Esophagus squamous epithelium (tissue), 5 donors: ENCODE data around the gene RAB35. TPM values are rescaled to one million over a fixed set of nuclear protein-coding genes. Genes with fewer than 3 reads are reported as not detected.

Experiments used
- DNase-seq: peaks from one replicate; lab custom pipeline; 2025; lab: John Stamatoyannopoulos, UW
- H3K27ac ChIP-seq, 4 donors: fragments of 200-600 bp; sonication (generic); one replicate each; pipeline ENCODE4 v1.5.1; 2016 to 2019; ENCODE audit warnings: mild to moderate bottlenecking in 1 of 4
- H3K27me3 ChIP-seq, 4 donors: fragments of 200-600 bp; sonication (generic); 1 replicate in 3 of 4; 2 replicates in 1 of 4; pipeline versions ENCODE4 v1.5.1 to v1.6.0; 2017 to 2021; ENCODE audit warnings: antibody characterized with exemption in 1 of 4
- H3K36me3 ChIP-seq, 3 donors: fragments of 200-600 bp; sonication (generic); one replicate each; pipeline ENCODE4 v1.5.1; 2016 to 2019
- H3K4me1 ChIP-seq, 3 donors: fragments of 200-600 bp; sonication (generic); one replicate each; pipeline ENCODE4 v1.5.1; 2017 to 2019
- H3K4me3 ChIP-seq, 4 donors: fragments of 200-600 bp; sonication (generic); 1 replicate in 3 of 4; 2 replicates in 1 of 4; pipeline ENCODE4 v1.5.1; 2016 to 2019; ENCODE audit warnings: mild to moderate bottlenecking in 2 of 4, moderate library complexity in 1 of 4
- H3K9me3 ChIP-seq, 3 donors: fragments of 200-600 bp; sonication (generic); one replicate each; pipeline ENCODE4 v1.5.1; 2016 to 2019
- CTCF ChIP-seq, 6 experiments: fragments of 450-650 bp in 4 of 6; fragments of 200-600 bp in 2 of 6; sonication (generic) in 2 of 6; IDR thresholded peaks; one replicate each; pipeline ENCODE4 v1.5.1; 2016 to 2019; ENCODE audit warnings: antibody characterized with exemption in 6 of 6, mild to moderate bottlenecking in 4 of 6, moderate library complexity in 4 of 6
- POLR2A ChIP-seq, 4 donors: fragments of 450-650 bp; IDR thresholded peaks; one replicate each; pipeline ENCODE4 v1.6.1; 2017; ENCODE audit warnings: antibody characterized with exemption in 4 of 4, mild to moderate bottlenecking in 4 of 4, moderate library complexity in 3 of 4
- WGBS, 2 donors: methylation state at CpG; one replicate each; pipeline ENCODE4 v1.1.5; 2018; 5-methylcytosine and 5-hydroxymethylcytosine counted together
- intact Hi-C: fragments of 100-400 bp; cut with DNase I; formaldehyde crosslinking; loops from one replicate; pipeline ENCODE4 v1.15.0; 2022
- total RNA-seq, 4 donors: library from RNA; depleted of rRNA; stranded (reverse); fragments of >200 nt; gene quantifications; one replicate each; pipeline ENCODE4 v1.1.0, GENCODE V29; 2016
- donor health status: DM: yes; HTN: yes; CAD: no.

Gene RAB35
- total RNA-seq, 4 donors from 2014 or later, result 25.8 to 38.9 (median 32.0) TPM

- no peaks in the 10 kb centered on the region for H3K27me3 ChIP-seq
- no peak overlapping the region for H3K4me3 ChIP-seq
- TF ChIP-seq POLR2A (IDR thresholded peaks at IDR 0.05), result no peak
- no peak for TF ChIP-seq CTCF (IDR thresholded peaks at IDR 0.05)
- H3K9me3 ChIP-seq, result no peaks in the 10 kb centered on the region
- no peak overlapping the region for H3K27ac ChIP-seq
- 80 to 86% methylated on average over 3 of the region's 3 CpGs for WGBS, 2 donors
- H3K36me3 ChIP-seq, result peaks cover 0 to 19% (median 7%) of the 10 kb centered on the region in 3 donors
- intact Hi-C loops, result no loop called here
- H3K4me1 ChIP-seq, result peaks cover 0 to 32% (median 8%) of the 10 kb centered on the region in 3 donors
- DNase-seq, result no peak
Measured at GRCh38 chr12:120062976-120063579, 53.5 kb downstream of the RAB35 start.

DNA sequence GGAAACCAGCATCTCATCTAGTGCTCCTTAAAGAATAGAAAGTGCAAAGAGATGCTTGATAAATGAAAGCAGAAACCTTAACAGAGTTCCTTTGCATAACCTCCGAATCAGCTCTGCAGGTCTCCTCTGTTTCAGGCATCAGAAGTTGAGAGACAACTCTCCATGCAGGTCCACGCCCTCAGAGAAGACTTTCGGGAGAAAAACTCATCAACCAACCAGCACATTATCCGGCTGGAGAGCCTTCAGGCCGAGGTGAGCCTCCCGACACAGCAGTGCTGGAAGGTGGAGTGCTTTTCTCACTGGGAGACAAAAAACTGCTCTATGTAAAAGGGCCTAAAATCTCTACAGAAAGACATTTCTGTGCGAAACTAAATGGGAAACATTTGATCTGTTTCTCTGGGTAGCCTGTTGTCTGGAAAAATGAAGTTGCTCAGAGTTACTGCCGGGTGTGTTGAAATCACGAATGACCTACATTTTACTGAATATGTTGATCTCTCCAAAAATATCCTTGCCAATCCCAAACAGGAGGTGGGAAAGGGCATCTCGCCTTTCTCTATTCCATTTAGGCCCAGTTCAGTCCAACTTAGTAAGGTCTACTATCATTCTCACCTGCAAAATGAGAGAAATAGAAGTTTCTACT is 54.9 kb downstream of the RAB35 start:
- TF ChIP-seq POLR2A (IDR thresholded peaks at IDR 0.05) (no peak), CTCF (IDR thresholded peaks at IDR 0.05) (no peak)
- intact Hi-C loops, result no loop called here
- Histone ChIP-seq H3K27ac (no peak overlapping the region), H3K9me3 (no peaks in the 10 kb centered on the region), H3K4me1 (peaks cover 0 to 28% (median 8%) of the 10 kb centered on the region in 3 donors), H3K27me3 (no peaks in the 10 kb centered on the region), H3K4me3 (no peak overlapping the region), H3K36me3 (peaks cover 0 to 19% (median 7%) of the 10 kb centered on the region in 3 donors)
- DNase-seq, result no peak
- 79 to 82% methylated on average over 10 of the region's 10 CpGs for WGBS, 2 donors

DNA sequence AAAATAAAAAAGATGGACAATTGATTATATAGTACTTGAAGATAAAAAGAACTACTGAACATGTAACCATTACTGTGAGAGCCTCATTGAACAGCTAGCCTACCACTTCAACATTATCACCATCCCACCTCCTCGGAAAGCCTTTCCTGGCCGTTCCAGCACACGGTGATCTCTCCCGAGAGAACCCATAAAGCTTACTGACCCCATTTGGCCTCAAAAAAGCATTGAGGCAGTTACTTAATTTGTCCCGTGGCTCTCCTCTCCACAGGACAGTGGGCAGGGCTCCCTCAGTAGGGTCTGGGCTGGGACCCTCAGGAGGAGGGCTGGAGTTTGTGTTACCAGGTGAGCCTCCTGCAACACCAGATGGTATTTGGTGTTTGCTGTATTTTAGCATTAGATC is 55.8 kb downstream of the RAB35 start:
- Histone ChIP-seq H3K9me3 (no peaks in the 10 kb centered on the region), H3K4me1 (peaks cover 0 to 38% (median 10%) of the 10 kb centered on the region in 3 donors), H3K4me3 (no peak overlapping the region), H3K27me3 (no peaks in the 10 kb centered on the region), H3K36me3 (peaks cover 0 to 13% (median 7%) of the 10 kb centered on the region in 3 donors), H3K27ac (peak overlapping the region in 2 of 4 donors; percentile 61 to 69)
- TF ChIP-seq CTCF (IDR thresholded peaks at IDR 0.05) (no peak), POLR2A (IDR thresholded peaks at IDR 0.05) (no peak)
- DNase-seq, result no peak
- WGBS, 2 donors, result 75 to 77% methylated on average over 4 to 5 of the region's 5 CpGs
- intact Hi-C loops, result no loop called here

DNA sequence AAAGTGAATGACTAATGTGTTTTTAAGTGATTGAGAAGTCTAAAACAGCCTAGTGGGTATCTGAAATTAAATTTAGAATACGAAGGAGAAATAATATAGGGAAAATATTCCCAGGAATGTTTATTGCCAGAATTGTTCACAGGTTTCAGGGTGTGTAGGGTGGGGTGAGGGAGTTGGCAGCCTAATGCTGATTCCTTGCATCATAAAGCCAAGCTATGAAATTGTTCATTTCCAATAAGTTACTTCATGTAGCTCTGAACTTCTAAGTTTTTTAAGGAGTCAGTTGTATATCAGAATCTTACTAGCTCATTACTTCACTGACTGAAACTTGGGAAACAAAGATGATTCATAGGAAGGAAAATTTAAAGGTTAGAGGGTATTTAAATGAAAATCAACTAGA is 56.4 kb downstream of the RAB35 start:
- peak overlapping the region; percentile 48 to 69 (median 59) for H3K27ac ChIP-seq
- TF ChIP-seq CTCF (IDR thresholded peaks at IDR 0.05), result no peak
- no peak for TF ChIP-seq POLR2A (IDR thresholded peaks at IDR 0.05)
- WGBS, 2 donors, result 50% methylated on average over 1 of the region's 1 CpG

GRCh38 chr12:120056739-120057138 is 59.8 kb downstream of the RAB35 start:
- H3K27ac ChIP-seq, result peak overlapping the region in 3 of 4 donors; percentile 59 to 84 (median 82)
- H3K4me3 ChIP-seq, result no peak overlapping the region
- no peaks in the 10 kb centered on the region for H3K27me3 ChIP-seq
- no peak for TF ChIP-seq CTCF (IDR thresholded peaks at IDR 0.05)
- no peak for TF ChIP-seq POLR2A (IDR thresholded peaks at IDR 0.05)
- WGBS, 2 donors, result 85 to 100% methylated on average over 2 to 4 of the region's 5 CpGs
- intact Hi-C loops, result no loop called here
- H3K9me3 ChIP-seq, result no peaks in the 10 kb centered on the region
- no peaks in the 10 kb centered on the region for H3K36me3 ChIP-seq
- H3K4me1 ChIP-seq, result peaks cover 0 to 44% (median 10%) of the 10 kb centered on the region in 3 donors
- no peak for DNase-seq

More for the DNA sequence above, 56.4 kb downstream of the RAB35 start:
- H3K36me3 ChIP-seq, result peaks cover 0 to 8% (median 6%) of the 10 kb centered on the region in 3 donors
- intact Hi-C loops, result no loop called here
- H3K9me3 ChIP-seq, result no peaks in the 10 kb centered on the region
- H3K4me1 ChIP-seq, result peaks cover 0 to 43% (median 10%) of the 10 kb centered on the region in 3 donors
- no peak overlapping the region for H3K4me3 ChIP-seq
- H3K27me3 ChIP-seq, result no peaks in the 10 kb centered on the region
- DNase-seq, result no peak
